Bronchial epithelial cell (primary cell): ENCODE measurements around the gene JAKMIP1. TPM values are rescaled to one million over a fixed set of nuclear protein-coding genes. Genes with fewer than 3 reads are reported as not detected.

Experiments
- DNase-seq: peaks from one replicate; pipeline ENCODE4 v3.0.0-alpha.2; 2010; ENCODE audit warnings: low read depth
- FAIRE-seq: peaks from 2 replicates; lab custom pipeline; 2011; peaks lifted over from hg19 to GRCh38; lab: Jason Lieb, UNC
- H3K27me3 ChIP-seq: 2 replicates; pipeline ENCODE4 v1.5.1; 2011; ENCODE audit warnings: low read length; ENCODE audit not compliant: control insufficient read depth, insufficient read depth
- H3K36me3 ChIP-seq: 2 replicates; pipeline ENCODE4 v1.5.1; 2011; ENCODE audit warnings: low read length; ENCODE audit not compliant: control insufficient read depth, insufficient read depth
- H3K4me3 ChIP-seq: 2 replicates; pipeline ENCODE4 v1.5.1; 2011; ENCODE audit warnings: mild to moderate bottlenecking, low read depth, low read length, control low read depth
- total RNA-seq: library from RNA; depleted of rRNA; stranded (reverse); fragments of >200 nt; gene quantifications from 2 replicates; pipeline ENCODE4 v1.2.1, GENCODE V29; 2014
- TF ChIP-seq, protein P1 (sequence below): IDR thresholded peaks from 2 replicates; pipeline ENCODE4 v1.5.1; 2011; ENCODE audit warnings: mild to moderate bottlenecking, moderate library complexity, low read length, control low read depth, inconsistent platforms; ENCODE audit not compliant: insufficient read depth, severe bottlenecking

The JAKMIP1 gene
- total RNA-seq, 1 donor from 2014 or later = not detected

DNA sequence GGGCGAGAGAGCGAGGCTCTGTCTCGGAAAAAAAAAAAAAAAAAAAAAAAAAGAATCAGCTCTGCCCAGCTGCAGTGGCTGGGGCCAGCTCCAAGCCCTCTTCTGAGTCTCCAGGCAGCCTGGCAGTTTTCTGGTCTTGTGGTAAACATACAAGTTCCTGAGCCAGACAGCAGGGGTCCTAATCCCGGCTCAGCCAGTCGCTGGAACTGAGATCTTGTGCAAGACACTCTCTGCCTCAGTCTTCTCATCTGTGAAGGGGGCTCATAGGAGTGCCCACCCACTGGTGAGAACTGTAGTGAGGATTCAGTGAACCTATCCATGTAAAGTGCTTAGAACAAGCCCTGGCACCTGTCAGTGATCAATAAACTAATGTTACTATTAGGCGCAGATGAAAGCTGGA, 223.9 kb downstream of the JAKMIP1 start:
- FAIRE-seq = no peak
- TF ChIP-seq, protein P1, sequence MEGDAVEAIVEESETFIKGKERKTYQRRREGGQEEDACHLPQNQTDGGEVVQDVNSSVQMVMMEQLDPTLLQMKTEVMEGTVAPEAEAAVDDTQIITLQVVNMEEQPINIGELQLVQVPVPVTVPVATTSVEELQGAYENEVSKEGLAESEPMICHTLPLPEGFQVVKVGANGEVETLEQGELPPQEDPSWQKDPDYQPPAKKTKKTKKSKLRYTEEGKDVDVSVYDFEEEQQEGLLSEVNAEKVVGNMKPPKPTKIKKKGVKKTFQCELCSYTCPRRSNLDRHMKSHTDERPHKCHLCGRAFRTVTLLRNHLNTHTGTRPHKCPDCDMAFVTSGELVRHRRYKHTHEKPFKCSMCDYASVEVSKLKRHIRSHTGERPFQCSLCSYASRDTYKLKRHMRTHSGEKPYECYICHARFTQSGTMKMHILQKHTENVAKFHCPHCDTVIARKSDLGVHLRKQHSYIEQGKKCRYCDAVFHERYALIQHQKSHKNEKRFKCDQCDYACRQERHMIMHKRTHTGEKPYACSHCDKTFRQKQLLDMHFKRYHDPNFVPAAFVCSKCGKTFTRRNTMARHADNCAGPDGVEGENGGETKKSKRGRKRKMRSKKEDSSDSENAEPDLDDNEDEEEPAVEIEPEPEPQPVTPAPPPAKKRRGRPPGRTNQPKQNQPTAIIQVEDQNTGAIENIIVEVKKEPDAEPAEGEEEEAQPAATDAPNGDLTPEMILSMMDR = no peak
- Histone ChIP-seq H3K4me3 (no peak overlapping the region), H3K27me3 (no peaks in the 10 kb centered on the region), H3K36me3 (no peaks in the 10 kb centered on the region)
- no peak for DNase-seq

Other genes with a start within 250 kb of the JAKMIP1 start
- not detected in 2 replicates for gene C4orf50, start 182.1 kb downstream of the JAKMIP1 start, total RNA-seq
- 7.9 and 9.9 TPM in 2 replicates for gene WFS1, start 69.3 kb upstream of the JAKMIP1 start, total RNA-seq